GM21737 (cell line): ENCODE data around the gene MCTP2.

Experiments
- ATAC-seq: cut with Tn5 transposase; IDR thresholded peaks from one replicate; pipeline ENCODE4 v1.9.1; 2021; ENCODE audit warnings: mild to moderate bottlenecking, moderate library complexity; ENCODE audit not compliant: unreplicated experiment

The MCTP2 gene

GRCh38 chr15:94296717-94297116, 65.4 kb downstream of the MCTP2 start:
- no peak for ATAC-seq

GRCh38 chr15:94297558-94297957, 66.2 kb downstream of the MCTP2 start:
- ATAC-seq = peak; percentile 69

- ATAC-seq = no peak
Observed at GRCh38 chr15:94298364-94298763, 67.0 kb downstream of the MCTP2 start.

- no peak for ATAC-seq
Observed at GRCh38 chr15:94300612-94301011, 69.3 kb downstream of the MCTP2 start.

GRCh38 chr15:94305133-94305532, 73.8 kb downstream of the MCTP2 start:
- peak; percentile 42 for ATAC-seq

GRCh38 chr15:94306700-94307650, 75.6 kb downstream of the MCTP2 start:
- peak; percentile 77 for ATAC-seq

- no peak for ATAC-seq
Observed at GRCh38 chr15:94312946-94313345, 81.6 kb downstream of the MCTP2 start.

- no peak for ATAC-seq
Observed at GRCh38 chr15:94314639-94315038, 83.3 kb downstream of the MCTP2 start.

GRCh38 chr15:94317211-94317610, 85.8 kb downstream of the MCTP2 start:
- no peak for ATAC-seq

GRCh38 chr15:94322141-94322540, 90.8 kb downstream of the MCTP2 start:
- ATAC-seq = no peak

GRCh38 chr15:94323076-94323475, 91.7 kb downstream of the MCTP2 start:
- no peak for ATAC-seq

- peak; percentile 86 for ATAC-seq
Observed at GRCh38 chr15:94324117-94324826, 92.9 kb downstream of the MCTP2 start.

GRCh38 chr15:94324835-94325767, 93.7 kb downstream of the MCTP2 start:
- ATAC-seq = no peak

GRCh38 chr15:94327356-94327936, 96.1 kb downstream of the MCTP2 start:
- ATAC-seq = no peak

- ATAC-seq = no peak
Observed at GRCh38 chr15:94331731-94332130, 100.4 kb downstream of the MCTP2 start.

- no peak for ATAC-seq
Observed at GRCh38 chr15:94335616-94336015, 104.3 kb downstream of the MCTP2 start.

- no peak for ATAC-seq
Observed at GRCh38 chr15:94336817-94337467, 105.6 kb downstream of the MCTP2 start.

- no peak for ATAC-seq
Observed at GRCh38 chr15:94338243-94338846, 107.0 kb downstream of the MCTP2 start.

- no peak for ATAC-seq
Observed at GRCh38 chr15:94346282-94346681, 114.9 kb downstream of the MCTP2 start.

- ATAC-seq = no peak
Observed at GRCh38 chr15:94348084-94348483, 116.7 kb downstream of the MCTP2 start.
